Gastrocnemius medialis (tissue), 4 donors: ENCODE data around the gene BCAP31. TPM values are rescaled to one million over a fixed set of nuclear protein-coding genes. Genes with fewer than 3 reads are reported as not detected.

Experiments
- ATAC-seq, 2 donors: fragments of 150-250 bp; one replicate each; pipeline ENCODE4 v1.9.1; 2016
- DNase-seq, 2 donors: peaks; one replicate each; pipeline ENCODE4 v3.0.0-alpha.2; 2019
- H3K27ac ChIP-seq, 4 donors: fragments of 200-600 bp; sonication (generic); 1 replicate in 1 of 4; 2 replicates in 3 of 4; pipeline ENCODE4 v1.5.1; 2016 to 2018; ENCODE audit warnings: mild to moderate bottlenecking in 2 of 4, moderate library complexity in 1 of 4
- H3K27me3 ChIP-seq, 3 donors: fragments of 200-600 bp; sonication (generic) in 2 of 3; 1 replicate in 1 of 3; 2 replicates in 2 of 3; pipeline versions ENCODE4 v1.5.1 to v1.6.0; 2016 to 2019; ENCODE audit warnings: mild to moderate bottlenecking in 1 of 3, moderate library complexity in 1 of 3
- H3K36me3 ChIP-seq, 2 donors: fragments of 200-600 bp; sonication (generic) in 1 of 2; one replicate each; pipeline ENCODE4 v1.5.1; 2017 to 2018
- H3K4me1 ChIP-seq, 2 donors: fragments of 200-600 bp; sonication (generic) in 1 of 2; one replicate each; pipeline ENCODE4 v1.5.1; 2016 to 2017; ENCODE audit warnings: mild to moderate bottlenecking in 2 of 2
- H3K4me3 ChIP-seq, 4 donors: fragments of 200-600 bp; sonication (generic) in 3 of 4; 1 replicate in 1 of 4; 2 replicates in 3 of 4; pipeline ENCODE4 v1.5.1; 2016 to 2019; ENCODE audit warnings: mild to moderate bottlenecking in 2 of 4
- H3K9me3 ChIP-seq, 3 donors: fragments of 200-600 bp; sonication (generic) in 2 of 3; 1 replicate in 1 of 3; 2 replicates in 2 of 3; pipeline ENCODE4 v1.5.1; 2016 to 2019
- CTCF ChIP-seq, 5 experiments: fragments of 450-650 bp in 3 of 5; fragments of 200-600 bp in 2 of 5; sonication (generic) in 2 of 5; IDR thresholded peaks in 4 of 5; conservative IDR thresholded peaks in 1 of 5; 1 replicate in 4 of 5; 2 replicates in 1 of 5; pipeline ENCODE4 v1.5.1; 2016 to 2019; ENCODE audit warnings: antibody characterized with exemption in 5 of 5, mild to moderate bottlenecking in 3 of 5, moderate library complexity in 3 of 5
- POLR2A ChIP-seq, 2 donors: fragments of 450-650 bp; IDR thresholded peaks; one replicate each; pipeline ENCODE4 v1.6.1; 2017; ENCODE audit warnings: antibody characterized with exemption in 2 of 2, mild to moderate bottlenecking in 2 of 2, moderate library complexity in 2 of 2
- in situ Hi-C, 4 donors: fragments of 200-750 bp; cut with MboI; loops; one replicate each; pipeline versions ENCODE4 v1.15.0 to v1.8.0; 2017; ENCODE audit warnings: low sequenced_read_pairs in 4 of 4
- intact Hi-C: fragments of 100-400 bp; cut with DNase I; formaldehyde crosslinking; loops from one replicate; pipeline ENCODE4 v1.15.1; 2023; ENCODE audit warnings: low total_unique reads
- total RNA-seq, 4 donors: library from RNA; depleted of rRNA; stranded (reverse); fragments of >200 nt; gene quantifications; one replicate each; pipeline versions ENCODE4 v1.1.0 to v1.2.3, GENCODE V29; 2016

The BCAP31 gene
- total RNA-seq, 4 donors from 2014 or later, result 41.5 to 91.9 (median 48.3) TPM

GRCh38 chrX:153770601-153771414 is 46.6 kb upstream of the BCAP31 start:
- Histone ChIP-seq H3K27me3 (no peaks in the 10 kb centered on the region), H3K36me3 (no peaks in the 10 kb centered on the region), H3K4me1 (no peaks in the 10 kb centered on the region), H3K4me3 (no peak overlapping the region), H3K27ac (no peak overlapping the region), H3K9me3 (no peaks in the 10 kb centered on the region)
- DNase-seq, result no peak
- in situ Hi-C loops (no loop called here), intact Hi-C loops (no loop called here)
- no peak for TF ChIP-seq CTCF (IDR thresholded peaks at IDR 0.05 in 4 of 5, conservative IDR thresholded peaks at IDR 0.05 in 1 of 5)
- TF ChIP-seq POLR2A (IDR thresholded peaks at IDR 0.05), result no peak
- ATAC-seq, result no peak

GRCh38 chrX:153769865-153770600 is 45.8 kb upstream of the BCAP31 start:
- in situ Hi-C loops, result no loop called here
- no peak overlapping the region for H3K27ac ChIP-seq
- no peak for TF ChIP-seq CTCF (IDR thresholded peaks at IDR 0.05 in 4 of 5, conservative IDR thresholded peaks at IDR 0.05 in 1 of 5)
- TF ChIP-seq POLR2A (IDR thresholded peaks at IDR 0.05), result no peak
- H3K4me3 ChIP-seq, result no peak overlapping the region
- no peak for ATAC-seq
- no peak for DNase-seq
- no peaks in the 10 kb centered on the region for H3K27me3 ChIP-seq
- intact Hi-C loops, result no loop called here
- H3K36me3 ChIP-seq, result no peaks in the 10 kb centered on the region
- no peaks in the 10 kb centered on the region for H3K9me3 ChIP-seq
- H3K4me1 ChIP-seq, result no peaks in the 10 kb centered on the region

- ATAC-seq (no peak), DNase-seq (no peak)
- intact Hi-C loops, result no loop called here
- Histone ChIP-seq H3K4me3 (no peak overlapping the region), H3K27ac (no peak overlapping the region), H3K36me3 (no peaks in the 10 kb centered on the region), H3K27me3 (no peaks in the 10 kb centered on the region), H3K9me3 (no peaks in the 10 kb centered on the region), H3K4me1 (no peaks in the 10 kb centered on the region)
- TF ChIP-seq CTCF (IDR thresholded peaks at IDR 0.05 in 4 of 5, conservative IDR thresholded peaks at IDR 0.05 in 1 of 5) (no peak), POLR2A (IDR thresholded peaks at IDR 0.05) (no peak)
- in situ Hi-C loops, result no loop called here
Observed at GRCh38 chrX:153769158-153769864, 45.1 kb upstream of the BCAP31 start.

GRCh38 chrX:153768311-153769157 is 44.3 kb upstream of the BCAP31 start:
- Histone ChIP-seq H3K9me3 (no peaks in the 10 kb centered on the region), H3K4me3 (no peak overlapping the region), H3K36me3 (no peaks in the 10 kb centered on the region), H3K4me1 (no peaks in the 10 kb centered on the region), H3K27me3 (no peaks in the 10 kb centered on the region), H3K27ac (no peak overlapping the region)
- intact Hi-C loops (no loop called here), in situ Hi-C loops (no loop called here)
- ATAC-seq (no peak), DNase-seq (no peak)
- TF ChIP-seq POLR2A (IDR thresholded peaks at IDR 0.05), result no peak
- no peak for TF ChIP-seq CTCF (IDR thresholded peaks at IDR 0.05 in 4 of 5, conservative IDR thresholded peaks at IDR 0.05 in 1 of 5)
